ENCODE data around the gene NLRP1. TPM values are rescaled to one million over a fixed set of nuclear protein-coding genes. Genes with fewer than 3 reads are reported as not detected.

NLRP1 gene
- total and polyA plus RNA-seq, 5 donors from 2014 or later, result 25.5 to 279 (median 32.8) TPM

DNA sequence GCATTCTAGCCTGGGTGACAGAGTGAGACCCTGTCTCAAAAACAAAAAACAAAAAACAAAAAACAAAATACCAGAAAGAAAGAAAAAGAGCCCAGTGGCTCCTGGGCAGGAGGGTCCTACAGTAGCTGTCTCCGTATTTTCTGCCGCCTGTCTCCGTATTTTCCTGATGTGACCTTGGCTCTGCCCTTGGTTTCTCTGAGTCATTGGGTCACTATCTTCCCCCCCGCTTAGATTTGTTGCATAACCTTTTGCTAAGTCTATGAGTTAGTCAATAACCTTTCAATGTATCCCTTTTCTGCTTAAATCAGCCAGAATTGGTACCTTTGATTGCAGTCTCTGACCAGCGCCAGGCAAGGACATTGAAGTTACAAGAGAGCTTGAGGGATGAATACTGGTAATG, 61.1 kb downstream of the NLRP1 start:
- H3K27ac ChIP-seq (ENCODE audit: insufficient read depth, low read length, poor library complexity, severe bottlenecking), result no peak overlapping the region
- peaks cover 0 to 1% (median 0%) of the 10 kb centered on the region in 4 donors for H3K4me1 Mint-ChIP-seq
- no peaks in the 10 kb centered on the region for H3K27me3 ChIP-seq (ENCODE audit: control insufficient read depth, insufficient read depth, low read length)
- no peak overlapping the region for H3K4me3 ChIP-seq (ENCODE audit: low read depth, low read length)
- no peaks in the 10 kb centered on the region for H3K9me3 ChIP-seq (ENCODE audit: control insufficient read depth in 2 of 2, low read length in 2 of 2)
- H3K9me3 Mint-ChIP-seq, result no peaks in the 10 kb centered on the region
- H3K36me3 Mint-ChIP-seq, result peaks cover 51% of the 10 kb centered on the region
- DNase-seq (no peak), ATAC-seq (ENCODE audit: low read depth in 2 of 2) (no peak)
- H3K36me3 ChIP-seq (ENCODE audit: control insufficient read depth, insufficient read depth, low read length), result peaks cover 77% of the 10 kb centered on the region
- H3K4me3 Mint-ChIP-seq, result no peak overlapping the region
- no peak overlapping the region for H3K27ac Mint-ChIP-seq
- no peaks in the 10 kb centered on the region for H3K4me1 ChIP-seq (ENCODE audit: control insufficient read depth, insufficient read depth, low read length, poor library complexity, severe bottlenecking)
- no peaks in the 10 kb centered on the region for H3K27me3 Mint-ChIP-seq

DNA sequence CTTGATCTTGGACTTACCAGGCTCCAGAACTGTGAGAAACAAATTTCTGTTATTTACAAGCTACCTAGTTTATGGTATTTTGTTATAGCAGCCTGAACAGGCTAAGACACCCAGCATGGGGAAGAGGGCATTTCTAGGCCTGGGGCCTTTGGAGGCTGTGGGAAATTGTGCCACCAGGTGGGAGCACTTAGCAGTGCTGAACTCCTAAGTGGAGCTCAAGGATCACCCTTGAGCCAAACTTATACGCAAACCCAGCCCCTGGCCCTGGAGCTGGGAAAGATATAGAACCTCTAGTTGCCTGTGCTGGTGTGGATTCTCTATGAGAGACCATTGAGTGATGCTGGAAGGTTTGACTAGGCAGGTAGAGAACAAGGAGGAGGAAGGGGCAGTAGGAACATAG, 61.8 kb downstream of the NLRP1 start:
- H3K27me3 Mint-ChIP-seq, result no peaks in the 10 kb centered on the region
- Histone ChIP-seq H3K4me1 (ENCODE audit: control insufficient read depth, insufficient read depth, low read length, poor library complexity, severe bottlenecking) (no peaks in the 10 kb centered on the region), H3K36me3 (ENCODE audit: control insufficient read depth, insufficient read depth, low read length) (peaks cover 77% of the 10 kb centered on the region), H3K27me3 (ENCODE audit: control insufficient read depth, insufficient read depth, low read length) (no peaks in the 10 kb centered on the region), H3K9me3 (ENCODE audit: control insufficient read depth in 2 of 2, low read length in 2 of 2) (no peaks in the 10 kb centered on the region), H3K27ac (ENCODE audit: insufficient read depth, low read length, poor library complexity, severe bottlenecking) (no peak overlapping the region), H3K4me3 (ENCODE audit: low read depth, low read length) (no peak overlapping the region)
- peak overlapping the region in 2 of 3 donors; percentile 32 to 65 for H3K27ac Mint-ChIP-seq
- DNase-seq, result no peak
- peaks cover 56% of the 10 kb centered on the region for H3K36me3 Mint-ChIP-seq
- H3K9me3 Mint-ChIP-seq, result no peaks in the 10 kb centered on the region
- no peak overlapping the region for H3K4me3 Mint-ChIP-seq
- H3K4me1 Mint-ChIP-seq, result peaks cover 0 to 2% (median under 1%) of the 10 kb centered on the region in 4 donors
- no peak for ATAC-seq (ENCODE audit: low read depth in 2 of 2)

DNA sequence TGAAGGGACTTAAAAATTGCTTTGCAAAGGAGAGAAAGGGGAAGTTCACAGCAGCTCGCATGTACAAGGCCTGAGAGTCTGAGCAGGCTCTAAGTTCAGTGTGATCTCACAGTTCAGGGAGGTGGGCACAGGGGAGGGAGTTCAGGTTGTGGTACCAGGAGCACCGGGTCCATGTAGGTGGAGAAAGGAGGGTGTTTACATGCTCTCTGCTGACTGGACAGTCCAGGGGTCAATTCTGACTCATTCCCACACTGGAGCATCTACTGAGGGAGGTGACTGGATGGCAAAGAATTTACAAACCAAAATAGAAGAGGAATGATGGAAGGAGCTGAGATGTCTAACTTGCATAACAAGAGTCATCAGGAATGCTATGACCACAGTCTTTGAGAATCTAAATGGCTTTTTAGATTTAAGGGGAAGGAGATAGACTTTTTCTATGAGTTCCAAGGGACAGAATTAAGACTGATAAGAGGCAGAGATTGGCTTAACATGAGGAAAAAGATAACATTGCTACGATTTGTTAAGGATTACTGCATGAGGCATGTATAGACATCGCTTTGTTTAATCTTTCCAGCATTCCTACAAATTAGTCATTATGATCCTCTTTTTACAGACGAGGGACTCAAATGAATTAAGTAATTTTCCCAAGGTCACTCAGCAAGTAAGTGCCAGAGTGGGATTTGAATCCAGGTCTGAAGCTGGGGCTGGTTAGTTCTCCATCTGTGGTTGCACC, 68.1 kb downstream of the NLRP1 start:
- Mint-ChIP-seq H3K9me3 (peaks cover 0 to 2% (median 0%) of the 10 kb centered on the region in 7 donors), H3K4me3 (no peak overlapping the region), H3K27ac (peak overlapping the region in 2 of 3 donors; percentile 32 to 66), H3K27me3 (no peaks in the 10 kb centered on the region), H3K4me1 (peaks cover 11 to 42% (median 21%) of the 10 kb centered on the region in 4 donors), H3K36me3 (peaks cover 69% of the 10 kb centered on the region)
- Histone ChIP-seq H3K9me3 (ENCODE audit: control insufficient read depth in 2 of 2, low read length in 2 of 2) (no peaks in the 10 kb centered on the region), H3K4me1 (ENCODE audit: control insufficient read depth, insufficient read depth, low read length, poor library complexity, severe bottlenecking) (peaks cover 17% of the 10 kb centered on the region), H3K36me3 (ENCODE audit: control insufficient read depth, insufficient read depth, low read length) (peaks cover 69% of the 10 kb centered on the region), H3K4me3 (ENCODE audit: low read depth, low read length) (no peak overlapping the region), H3K27me3 (ENCODE audit: control insufficient read depth, insufficient read depth, low read length) (no peaks in the 10 kb centered on the region), H3K27ac (ENCODE audit: insufficient read depth, low read length, poor library complexity, severe bottlenecking) (no peak overlapping the region)
- DNase-seq (no peak), ATAC-seq (ENCODE audit: low read depth in 2 of 2) (no peak)

DNA sequence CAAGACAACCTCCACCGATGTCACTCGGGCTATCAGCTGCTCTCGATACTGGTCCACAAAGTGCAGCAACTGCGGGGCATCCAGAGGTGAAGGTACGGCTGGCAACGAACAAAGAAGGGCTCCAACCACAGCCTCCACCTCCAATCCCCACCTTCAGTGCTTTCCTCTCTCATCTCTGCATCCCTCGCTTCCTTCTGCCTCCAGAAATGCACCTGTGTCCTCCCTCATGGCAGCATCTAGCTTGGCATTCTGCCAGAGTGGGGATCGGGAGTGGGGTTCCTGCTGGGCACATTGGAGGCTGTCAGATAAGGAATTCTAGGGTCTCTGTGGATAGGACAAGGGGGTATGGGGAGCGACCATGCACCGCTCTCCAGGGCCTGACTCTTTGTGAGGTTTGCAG, 69.3 kb downstream of the NLRP1 start:
- ATAC-seq (ENCODE audit: low read depth in 2 of 2) (no peak), DNase-seq (no peak)
- Histone ChIP-seq H3K9me3 (ENCODE audit: control insufficient read depth in 2 of 2, low read length in 2 of 2) (no peaks in the 10 kb centered on the region), H3K4me1 (ENCODE audit: control insufficient read depth, insufficient read depth, low read length, poor library complexity, severe bottlenecking) (peaks cover 17% of the 10 kb centered on the region), H3K27ac (ENCODE audit: insufficient read depth, low read length, poor library complexity, severe bottlenecking) (no peak overlapping the region), H3K4me3 (ENCODE audit: low read depth, low read length) (no peak overlapping the region), H3K27me3 (ENCODE audit: control insufficient read depth, insufficient read depth, low read length) (no peaks in the 10 kb centered on the region), H3K36me3 (ENCODE audit: control insufficient read depth, insufficient read depth, low read length) (peaks cover 58% of the 10 kb centered on the region)
- Mint-ChIP-seq H3K27me3 (no peaks in the 10 kb centered on the region), H3K36me3 (peaks cover 57% of the 10 kb centered on the region), H3K9me3 (peaks cover 0 to 2% (median 0%) of the 10 kb centered on the region in 7 donors), H3K4me1 (peaks cover 11 to 42% (median 23%) of the 10 kb centered on the region in 4 donors), H3K4me3 (peak overlapping the region in 1 of 4 donors; percentile 31), H3K27ac (peak overlapping the region in 1 of 3 donors; percentile 90)

DNA sequence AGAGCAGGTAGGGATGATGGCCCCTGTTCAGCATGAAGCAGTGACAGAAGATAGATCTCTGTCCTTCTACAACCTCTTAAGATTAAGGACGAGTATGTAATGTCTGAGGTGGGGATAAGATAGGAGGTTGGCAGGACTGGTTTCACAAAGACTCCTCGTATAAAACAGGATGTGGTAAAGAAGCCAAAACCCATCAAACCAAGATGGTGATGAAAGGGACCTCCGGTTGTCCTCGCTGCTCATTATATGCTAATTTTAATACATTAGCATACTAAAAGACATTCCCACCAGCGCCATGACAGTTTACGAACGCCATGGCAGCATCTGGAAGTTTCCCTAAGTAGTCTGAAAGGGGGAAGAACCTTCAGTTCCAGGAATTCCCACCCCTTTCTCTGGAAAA, 70.7 kb downstream of the NLRP1 start:
- H3K27ac ChIP-seq (ENCODE audit: insufficient read depth, low read length, poor library complexity, severe bottlenecking), result no peak overlapping the region
- H3K4me1 ChIP-seq (ENCODE audit: control insufficient read depth, insufficient read depth, low read length, poor library complexity, severe bottlenecking), result peaks cover 17% of the 10 kb centered on the region
- no peaks in the 10 kb centered on the region for H3K9me3 ChIP-seq (ENCODE audit: control insufficient read depth in 2 of 2, low read length in 2 of 2)
- no peaks in the 10 kb centered on the region for H3K27me3 ChIP-seq (ENCODE audit: control insufficient read depth, insufficient read depth, low read length)
- peak in 2 of 3 donors; percentile 49 to 73 for DNase-seq
- peaks cover 61% of the 10 kb centered on the region for H3K36me3 ChIP-seq (ENCODE audit: control insufficient read depth, insufficient read depth, low read length)
- Mint-ChIP-seq H3K4me3 (peak overlapping the region in 2 of 4 donors; percentile 28 to 48), H3K9me3 (peaks cover 0 to 2% (median 0%) of the 10 kb centered on the region in 7 donors), H3K27me3 (no peaks in the 10 kb centered on the region), H3K27ac (peak overlapping the region in 2 of 3 donors; percentile 26 to 60), H3K4me1 (peaks cover 11 to 42% (median 23%) of the 10 kb centered on the region in 4 donors), H3K36me3 (peaks cover 61% of the 10 kb centered on the region)
- peak overlapping the region; percentile 52 for H3K4me3 ChIP-seq (ENCODE audit: low read depth, low read length)
- peak; percentile 75 to 79 for ATAC-seq (ENCODE audit: low read depth in 2 of 2)

DNA sequence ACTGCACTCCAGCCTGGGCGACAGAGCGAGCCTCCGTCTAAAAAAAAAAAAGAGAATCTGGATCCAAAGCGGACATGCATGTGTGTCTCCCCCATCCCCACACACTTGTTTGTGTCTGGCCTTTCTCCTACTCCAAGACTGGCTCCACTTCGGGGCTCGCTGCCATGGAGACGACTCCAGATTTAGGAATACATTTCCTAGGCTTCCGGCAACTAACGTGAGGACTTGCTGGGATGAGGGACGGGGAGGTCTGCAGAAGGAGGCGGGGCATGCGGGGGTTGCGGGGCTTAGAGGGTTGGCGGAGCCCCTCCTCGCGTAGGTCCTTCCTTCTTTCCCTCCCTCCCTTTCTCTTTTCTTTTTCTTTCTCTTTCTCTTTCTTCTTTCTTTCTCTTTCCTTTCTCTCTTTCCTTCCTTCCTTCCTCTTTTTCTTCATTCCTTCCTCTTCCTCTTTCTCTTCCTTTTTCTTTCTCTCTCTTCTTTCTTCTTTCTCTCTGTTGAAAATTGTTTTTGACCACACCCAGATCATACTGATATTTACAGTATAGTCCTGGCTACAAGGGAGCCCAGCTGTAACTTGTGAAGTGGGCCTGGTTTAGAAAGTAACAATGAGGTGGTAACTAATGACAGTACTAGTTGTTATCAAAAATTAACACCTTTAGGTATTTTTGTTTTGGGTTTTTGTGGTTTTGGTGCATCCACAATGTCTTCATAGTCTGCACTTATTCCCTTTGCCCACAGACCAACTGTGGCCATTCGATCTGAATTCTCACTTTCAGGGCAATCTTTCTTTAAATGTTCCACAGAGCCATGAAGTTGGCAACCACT, 72.7 kb downstream of the NLRP1 start:
- H3K4me3 Mint-ChIP-seq, result peak overlapping the region in 1 of 4 donors; percentile 4
- H3K9me3 Mint-ChIP-seq, result peaks cover 0 to 3% (median 0%) of the 10 kb centered on the region in 7 donors
- DNase-seq (no peak), ATAC-seq (ENCODE audit: low read depth in 2 of 2) (no peak)
- Histone ChIP-seq H3K4me3 (ENCODE audit: low read depth, low read length) (no peak overlapping the region), H3K36me3 (ENCODE audit: control insufficient read depth, insufficient read depth, low read length) (peaks cover 45% of the 10 kb centered on the region), H3K27me3 (ENCODE audit: control insufficient read depth, insufficient read depth, low read length) (no peaks in the 10 kb centered on the region), H3K27ac (ENCODE audit: insufficient read depth, low read length, poor library complexity, severe bottlenecking) (no peak overlapping the region), H3K4me1 (ENCODE audit: control insufficient read depth, insufficient read depth, low read length, poor library complexity, severe bottlenecking) (peaks cover 17% of the 10 kb centered on the region), H3K9me3 (ENCODE audit: control insufficient read depth in 2 of 2, low read length in 2 of 2) (no peaks in the 10 kb centered on the region)
- H3K36me3 Mint-ChIP-seq, result peaks cover 52% of the 10 kb centered on the region
- no peaks in the 10 kb centered on the region for H3K27me3 Mint-ChIP-seq
- peaks cover 11 to 40% (median 24%) of the 10 kb centered on the region in 4 donors for H3K4me1 Mint-ChIP-seq
- H3K27ac Mint-ChIP-seq, result peak overlapping the region in 2 of 3 donors; percentile 79 to 91

DNA sequence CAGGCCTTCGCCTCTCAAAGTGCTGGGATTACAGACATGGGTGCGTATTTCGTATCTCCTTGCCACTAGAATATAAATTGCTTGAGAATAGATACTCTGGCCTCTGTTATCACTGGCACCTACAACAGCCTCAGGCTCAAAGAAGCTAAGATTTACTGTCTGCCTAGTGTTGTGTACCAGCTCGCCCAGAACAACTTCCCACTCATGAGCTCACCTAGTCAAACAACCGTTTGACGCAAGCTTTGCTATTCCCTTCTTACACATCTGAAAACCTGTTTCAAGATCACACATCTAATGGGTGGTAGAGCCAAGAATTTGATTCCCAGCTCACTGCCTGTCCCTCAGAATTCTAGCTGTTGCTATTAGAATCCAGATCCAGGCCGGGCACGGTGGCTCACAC, 73.5 kb downstream of the NLRP1 start:
- no peak for DNase-seq
- Histone ChIP-seq H3K9me3 (ENCODE audit: control insufficient read depth in 2 of 2, low read length in 2 of 2) (no peaks in the 10 kb centered on the region), H3K27me3 (ENCODE audit: control insufficient read depth, insufficient read depth, low read length) (no peaks in the 10 kb centered on the region), H3K27ac (ENCODE audit: insufficient read depth, low read length, poor library complexity, severe bottlenecking) (no peak overlapping the region), H3K4me3 (ENCODE audit: low read depth, low read length) (no peak overlapping the region), H3K36me3 (ENCODE audit: control insufficient read depth, insufficient read depth, low read length) (peaks cover 38% of the 10 kb centered on the region), H3K4me1 (ENCODE audit: control insufficient read depth, insufficient read depth, low read length, poor library complexity, severe bottlenecking) (peaks cover 17% of the 10 kb centered on the region)
- Mint-ChIP-seq H3K4me1 (peaks cover 11 to 37% (median 21%) of the 10 kb centered on the region in 4 donors), H3K27me3 (no peaks in the 10 kb centered on the region), H3K27ac (no peak overlapping the region), H3K4me3 (no peak overlapping the region), H3K9me3 (peaks cover 0 to 3% (median 0%) of the 10 kb centered on the region in 7 donors), H3K36me3 (peaks cover 45% of the 10 kb centered on the region)
- no peak for ATAC-seq (ENCODE audit: low read depth in 2 of 2)
